PC-9 (cell line): ENCODE data around the gene PRIM2. TPM values are rescaled to one million over a fixed set of nuclear protein-coding genes. Genes with fewer than 3 reads are reported as not detected.
"Not testable (repeated sequence)": the region's sequence is repeated elsewhere in the genome, so short reads cannot be mapped to it uniquely, and the experiment has no call there.

Source experiments
- BruUV-seq: library from RNA; stranded (reverse); fragments of 400-500 nt; replicated peaks from 2 replicates; lab custom pipeline; 2021; lab: Mats Ljungman, UMichigan
- CTCF ChIA-PET: fragments of 300-600 bp; sonication (Branson Sonifier 250); formaldehyde crosslinking; loops from one replicate; lab custom pipeline; 2022; ENCODE audit warnings: antibody characterized with exemption; lab: Charles Lee
- POLR2A ChIA-PET: fragments of 300-600 bp; sonication (Branson Sonifier 250); formaldehyde crosslinking; loops from one replicate; lab custom pipeline; 2022; ENCODE audit warnings: antibody characterized with exemption; ENCODE audit not compliant: unreplicated experiment; lab: Charles Lee
- DNase-seq, 2 experiments: peaks; one replicate each; pipeline versions ENCODE4 v3.0.0 to v3.0.0-alpha.2; 2015 to 2022; ENCODE audit warnings: mixed read lengths in 1 of 2
- H2AFZ ChIP-seq: fragments of 200-600 bp; sonication (generic); 2 replicates; pipeline ENCODE4 v1.8.1; 2017; ENCODE audit warnings: antibody characterized with exemption
- H3F3A ChIP-seq: fragments of 200-600 bp; sonication (generic); 2 replicates; pipeline ENCODE4 v1.8.1; 2017; ENCODE audit warnings: antibody characterized with exemption, mild to moderate bottlenecking, low read depth; ENCODE audit not compliant: insufficient read depth
- H3K27ac ChIP-seq: fragments of 200-600 bp; sonication (generic); 2 replicates; pipeline ENCODE4 v1.6.1; 2016; ENCODE audit warnings: mixed run types
- H3K27me3 ChIP-seq: fragments of 200-600 bp; sonication (generic); 2 replicates; pipeline ENCODE4 v1.6.1; 2016; ENCODE audit warnings: low read depth, mixed run types; ENCODE audit not compliant: insufficient read depth
- H3K36me3 ChIP-seq: fragments of 200-600 bp; sonication (generic); 2 replicates; pipeline ENCODE4 v1.6.1; 2016; ENCODE audit warnings: low read depth, mixed run types
- H3K4me1 ChIP-seq: fragments of 200-600 bp; sonication (generic); replicated peaks from 2 replicates; pipeline ENCODE4 v1.6.1; 2016; ENCODE audit warnings: mixed run types; ENCODE audit not compliant: insufficient read depth
- H3K4me2 ChIP-seq: fragments of 200-600 bp; sonication (generic); 2 replicates; pipeline ENCODE4 v1.6.1; 2017; ENCODE audit warnings: mixed run types
- H3K4me3 ChIP-seq: fragments of 200-600 bp; sonication (generic); 2 replicates; pipeline ENCODE4 v1.6.1; 2016; ENCODE audit warnings: mixed run types
- H3K79me2 ChIP-seq: fragments of 200-600 bp; sonication (generic); 2 replicates; pipeline ENCODE4 v1.6.1; 2017; ENCODE audit warnings: low read depth, mixed run types
- H3K9me2 ChIP-seq: fragments of 200-600 bp; sonication (generic); 2 replicates; pipeline ENCODE4 v1.8.1; 2017; ENCODE audit warnings: mild to moderate bottlenecking; ENCODE audit not compliant: insufficient read depth
- H3K9me3 ChIP-seq: fragments of 200-600 bp; sonication (generic); 2 replicates; pipeline ENCODE4 v1.8.1; 2016; ENCODE audit warnings: low read depth; ENCODE audit not compliant: insufficient read depth
- H4K20me1 ChIP-seq: fragments of 200-600 bp; sonication (generic); 2 replicates; pipeline ENCODE4 v1.8.1; 2017; ENCODE audit not compliant: insufficient read depth
- EZH2 ChIP-seq: fragments of 200-600 bp; sonication (generic); IDR thresholded peaks from 2 replicates; pipeline ENCODE4 v1.8.0; 2017; ENCODE audit warnings: antibody characterized with exemption, low read depth
- intact Hi-C: fragments of 100-400 bp; cut with micrococcal nuclease; formaldehyde crosslinking; loops from one replicate; pipeline ENCODE4 v1.10.0; 2022; ENCODE audit not compliant: unreplicated experiment
- total RNA-seq: library from RNA; stranded (reverse); gene quantifications from 2 replicates; pipeline ENCODE4 v1.2.3, GENCODE V29; 2021
- TF ChIP-seq, protein P1 (sequence below): fragments of 200-600 bp; sonication (generic); conservative IDR thresholded peaks from 2 replicates; pipeline ENCODE4 v1.6.1; 2017; ENCODE audit warnings: mixed run types, antibody characterized with exemption, mild to moderate bottlenecking, moderate library complexity

Gene PRIM2
- total RNA-seq, 1 experiment from 2014 or later, result 33.3 TPM

DNA sequence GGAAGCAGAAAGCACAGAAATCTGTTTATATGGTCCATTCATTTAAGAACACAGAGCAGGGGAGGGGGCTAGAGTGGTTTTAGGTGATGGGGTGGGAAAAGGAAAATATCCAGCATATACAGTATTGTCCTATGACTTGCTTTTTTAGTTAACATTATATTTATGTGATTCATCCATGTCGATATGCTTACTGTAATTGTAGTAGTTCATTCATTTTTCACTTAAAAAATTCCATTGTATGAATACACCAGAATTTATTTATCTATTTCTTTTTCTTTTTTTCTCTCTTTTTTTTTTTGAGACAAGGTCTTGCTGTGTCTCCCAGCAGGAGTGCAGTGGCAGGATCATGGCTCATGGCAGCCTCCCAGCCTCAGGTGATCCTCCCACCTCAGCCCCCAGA is 9.6 kb upstream of the PRIM2 start:
- no peaks in the 10 kb centered on the region for H3K4me1 ChIP-seq
- no peaks in the 10 kb centered on the region for H3K9me2 ChIP-seq
- no peaks in the 10 kb centered on the region for H3F3A ChIP-seq
- no peak overlapping the region for H3K4me3 ChIP-seq
- H3K9me3 ChIP-seq, result no peaks in the 10 kb centered on the region; the same call in 1 of the 2 replicates
- H3K79me2 ChIP-seq, result no peaks in the 10 kb centered on the region
- TF ChIP-seq, protein P1, sequence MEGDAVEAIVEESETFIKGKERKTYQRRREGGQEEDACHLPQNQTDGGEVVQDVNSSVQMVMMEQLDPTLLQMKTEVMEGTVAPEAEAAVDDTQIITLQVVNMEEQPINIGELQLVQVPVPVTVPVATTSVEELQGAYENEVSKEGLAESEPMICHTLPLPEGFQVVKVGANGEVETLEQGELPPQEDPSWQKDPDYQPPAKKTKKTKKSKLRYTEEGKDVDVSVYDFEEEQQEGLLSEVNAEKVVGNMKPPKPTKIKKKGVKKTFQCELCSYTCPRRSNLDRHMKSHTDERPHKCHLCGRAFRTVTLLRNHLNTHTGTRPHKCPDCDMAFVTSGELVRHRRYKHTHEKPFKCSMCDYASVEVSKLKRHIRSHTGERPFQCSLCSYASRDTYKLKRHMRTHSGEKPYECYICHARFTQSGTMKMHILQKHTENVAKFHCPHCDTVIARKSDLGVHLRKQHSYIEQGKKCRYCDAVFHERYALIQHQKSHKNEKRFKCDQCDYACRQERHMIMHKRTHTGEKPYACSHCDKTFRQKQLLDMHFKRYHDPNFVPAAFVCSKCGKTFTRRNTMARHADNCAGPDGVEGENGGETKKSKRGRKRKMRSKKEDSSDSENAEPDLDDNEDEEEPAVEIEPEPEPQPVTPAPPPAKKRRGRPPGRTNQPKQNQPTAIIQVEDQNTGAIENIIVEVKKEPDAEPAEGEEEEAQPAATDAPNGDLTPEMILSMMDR, result no peak
- TF ChIP-seq EZH2, result no peak
- POLR2A ChIA-PET, result no interaction called here
- no peak for DNase-seq
- H4K20me1 ChIP-seq, result no peaks in the 10 kb centered on the region
- no peaks in the 10 kb centered on the region for H3K36me3 ChIP-seq
- CTCF ChIA-PET, result no interaction called here
- no peak overlapping the region for H3K27ac ChIP-seq
- H3K27me3 ChIP-seq, result no peaks in the 10 kb centered on the region
- H2AFZ ChIP-seq, result no peak overlapping the region; the same call in 1 of the 2 replicates
- no TSS peak for BruUV-seq
- intact Hi-C loops, result no loop called here
- H3K4me2 ChIP-seq, result no peak overlapping the region

DNA sequence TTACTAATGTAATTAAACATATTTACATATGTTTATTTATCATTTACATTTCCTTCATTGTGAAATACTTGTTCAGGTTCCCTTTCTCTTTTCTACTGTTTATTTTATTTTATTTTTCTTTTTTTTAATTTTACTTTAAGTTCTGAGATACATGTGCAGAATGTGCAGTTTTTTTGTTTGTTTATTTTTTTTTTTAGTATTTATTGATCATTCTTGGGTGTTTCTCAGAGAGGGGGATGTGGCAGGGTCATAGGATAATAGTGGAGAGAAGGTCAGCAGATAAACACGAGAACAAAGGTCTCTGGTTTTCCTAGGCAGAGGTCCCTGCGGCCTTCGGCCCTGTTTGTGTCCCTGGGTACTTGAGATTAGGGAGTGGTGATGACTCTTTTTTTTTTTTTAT is 8.7 kb upstream of the PRIM2 start:
- DNase-seq, H3K4me2 ChIP-seq, H3K27me3 ChIP-seq, BruUV-seq, H3K36me3 ChIP-seq, H3K79me2 ChIP-seq, H3K9me3 ChIP-seq, H4K20me1 ChIP-seq, H2AFZ ChIP-seq, H3K4me1 ChIP-seq, H3K9me2 ChIP-seq, intact Hi-C loops, CTCF ChIA-PET, H3F3A ChIP-seq, POLR2A ChIA-PET, H3K4me3 ChIP-seq, H3K27ac ChIP-seq: not testable (repeated sequence)

DNA sequence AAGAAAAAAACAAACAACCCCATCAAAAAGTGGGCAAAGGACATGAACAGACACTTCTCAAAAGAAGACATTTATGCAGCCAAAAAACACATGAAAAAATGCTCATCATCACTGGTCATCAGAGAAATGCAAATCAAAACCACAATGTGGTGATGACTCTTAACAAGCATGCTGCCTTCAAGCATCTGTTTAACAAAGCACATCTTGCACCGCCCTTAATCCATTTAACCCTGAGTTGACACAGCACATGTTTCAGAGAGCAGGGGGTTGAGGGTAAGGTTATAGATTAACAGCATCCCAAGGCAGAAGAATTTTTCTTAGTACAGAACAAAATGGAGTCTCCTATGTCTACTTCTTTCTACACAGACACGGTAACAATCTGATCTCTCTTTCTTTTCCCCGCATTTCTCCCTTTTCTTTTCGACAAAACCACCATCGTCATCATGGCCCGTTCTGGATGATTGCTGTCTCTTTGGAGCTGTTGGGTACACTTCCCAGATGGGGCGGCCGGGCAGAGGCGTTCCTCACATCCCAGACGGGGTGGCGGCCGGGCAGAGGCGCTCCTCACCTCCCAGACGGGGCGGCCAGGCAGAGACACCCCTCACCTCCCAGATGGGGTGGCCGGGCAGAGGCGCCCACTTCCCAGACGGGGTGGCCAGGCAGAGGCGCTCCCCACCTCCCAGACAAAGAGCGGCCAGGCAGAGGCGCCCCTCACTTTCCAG is 7.2 kb upstream of the PRIM2 start:
- H3K4me2 ChIP-seq, H3K9me3 ChIP-seq, H3K9me2 ChIP-seq, H3K79me2 ChIP-seq, H4K20me1 ChIP-seq, DNase-seq, H3K27me3 ChIP-seq, H3K4me3 ChIP-seq, H3K36me3 ChIP-seq, H3K27ac ChIP-seq, H2AFZ ChIP-seq, CTCF ChIA-PET, BruUV-seq: not testable (repeated sequence)
- POLR2A ChIA-PET, result interaction anchor here (0.6 kb wide), 1 partner anchor 168 kb away, joined by 3 read pairs; no protein-coding TSS in a partner anchor
- Histone ChIP-seq H3K4me1 (peaks cover 14% of the 10 kb centered on the region), H3F3A (peaks cover 13% of the 10 kb centered on the region; the same call in 1 of the 2 replicates)
- intact Hi-C loops, result loop anchor here (10.0 kb wide), 2 partner anchors 595 to 675 kb away; no protein-coding TSS in a partner anchor

DNA sequence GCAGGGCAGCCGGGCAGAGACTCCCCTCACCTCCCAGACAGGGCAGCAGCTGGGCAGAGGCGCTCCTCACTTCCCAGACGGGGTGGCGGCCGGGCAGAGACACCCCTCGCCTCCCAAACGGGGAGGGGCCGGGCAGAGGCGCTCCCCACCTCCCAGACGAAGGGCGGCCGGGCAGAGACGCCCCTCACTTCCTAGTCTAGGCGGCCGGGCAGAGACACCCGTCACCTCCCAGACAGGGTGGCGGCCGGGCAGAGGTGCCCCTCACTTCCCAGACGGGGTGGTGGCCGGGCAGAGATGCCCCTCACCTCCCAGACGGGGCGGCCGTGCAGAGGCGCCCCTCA is 6.6 kb upstream of the PRIM2 start:
- Histone ChIP-seq H3K9me2 (no peaks in the 10 kb centered on the region), H2AFZ (no peak overlapping the region), H3K9me3 (no peaks in the 10 kb centered on the region; the same call in 1 of the 2 replicates), H3K27me3 (no peaks in the 10 kb centered on the region), H3K4me3 (no peak overlapping the region), H3K79me2 (no peaks in the 10 kb centered on the region), H3K36me3 (no peaks in the 10 kb centered on the region), H3K27ac (no peak overlapping the region), H3K4me1 (peaks cover 14% of the 10 kb centered on the region), H4K20me1 (no peaks in the 10 kb centered on the region), H3K4me2 (no peak overlapping the region), H3F3A (peaks cover 13% of the 10 kb centered on the region; the same call in 1 of the 2 replicates)
- BruUV-seq, result no TSS peak
- CTCF ChIA-PET, result no interaction called here
- intact Hi-C loops, result loop anchor here (10.0 kb wide), 2 partner anchors 596 to 676 kb away; no protein-coding TSS in a partner anchor
- no peak for DNase-seq
- TF ChIP-seq, protein P1, result no peak
- no peak for TF ChIP-seq EZH2
- POLR2A ChIA-PET, result interaction anchor here (0.6 kb wide), 1 partner anchor 168 kb away, joined by 3 read pairs; no protein-coding TSS in a partner anchor

DNA sequence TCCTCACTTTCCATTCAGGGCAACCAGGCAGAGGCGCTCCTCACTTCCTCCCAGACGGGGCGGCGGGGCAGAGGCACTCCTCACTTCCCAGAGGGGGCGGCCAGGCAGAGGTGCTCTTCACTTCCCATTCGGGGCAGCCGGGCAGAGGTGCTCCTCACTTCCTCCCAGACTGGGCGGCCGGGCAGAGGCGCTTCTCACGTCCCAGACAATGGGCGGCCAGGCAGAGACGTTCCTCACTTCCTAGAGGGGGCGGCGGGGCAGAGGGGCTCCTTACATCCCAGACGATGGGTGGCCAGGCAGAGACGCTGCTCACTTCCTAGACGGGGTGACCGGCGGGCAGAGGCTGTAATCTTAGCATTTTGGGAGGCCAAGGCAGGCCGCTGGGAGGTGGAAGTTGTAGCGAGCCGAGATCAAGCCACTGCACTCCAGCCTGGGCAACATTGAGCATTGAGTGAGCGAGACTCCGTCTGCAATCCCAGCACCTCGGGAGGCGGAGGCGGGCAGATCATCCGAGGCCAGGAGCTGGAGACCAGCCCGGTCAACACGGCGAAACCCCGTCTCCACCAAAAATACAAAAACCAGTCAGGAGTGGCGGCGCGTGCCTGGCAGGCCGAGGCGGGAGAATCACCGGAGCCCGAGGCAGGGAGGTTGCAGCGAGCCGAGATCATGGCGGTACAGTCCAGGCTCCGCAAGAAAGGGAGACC is 6.0 kb upstream of the PRIM2 start:
- DNase-seq, CTCF ChIA-PET, H3K79me2 ChIP-seq, H3K9me2 ChIP-seq, H3K4me2 ChIP-seq, H3K27ac ChIP-seq, H3K36me3 ChIP-seq, H3K4me3 ChIP-seq, H3K9me3 ChIP-seq, H3K27me3 ChIP-seq, H4K20me1 ChIP-seq, BruUV-seq, H2AFZ ChIP-seq, POLR2A ChIA-PET: not testable (repeated sequence)
- H3K4me1 ChIP-seq, result peaks cover 14% of the 10 kb centered on the region
- peaks cover 13% of the 10 kb centered on the region; the same call in 1 of the 2 replicates for H3F3A ChIP-seq
- intact Hi-C loops, result loop anchor here (10.0 kb wide), 2 partner anchors 597 to 677 kb away; no protein-coding TSS in a partner anchor
